HG03103 (cell line): Measurements from ENCODE around the gene AHCY.
"Not testable (repeated sequence)": the region's sequence is repeated elsewhere in the genome, so short reads cannot be mapped to it uniquely, and the experiment has no call there.

Experiments
- ATAC-seq: cut with Tn5 transposase; IDR thresholded peaks from one replicate; pipeline ENCODE4 v1.9.1; 2021; ENCODE audit warnings: low read depth; ENCODE audit not compliant: unreplicated experiment

The AHCY gene

GRCh38 chr20:34263468-34263867 lies 39.7 kb downstream of the AHCY start:
- ATAC-seq = not testable (repeated sequence)

- no peak for ATAC-seq
These were observed 40.5 kb downstream of the AHCY start for GRCh38 chr20:34262488-34263288.

- ATAC-seq = no peak
These were observed 42.8 kb downstream of the AHCY start for GRCh38 chr20:34260208-34260942.

GRCh38 chr20:34256629-34257124 lies 46.5 kb downstream of the AHCY start:
- ATAC-seq = no peak

GRCh38 chr20:34254979-34255378 lies 48.2 kb downstream of the AHCY start:
- ATAC-seq = no peak

GRCh38 chr20:34252431-34253086 lies 50.6 kb downstream of the AHCY start:
- not testable (repeated sequence) for ATAC-seq

- ATAC-seq = no peak
These were observed 51.5 kb downstream of the AHCY start for GRCh38 chr20:34251619-34252018.

- ATAC-seq = no peak
These were observed 53.1 kb downstream of the AHCY start for GRCh38 chr20:34250005-34250404.

GRCh38 chr20:34249291-34249690 lies 53.9 kb downstream of the AHCY start:
- no peak for ATAC-seq

GRCh38 chr20:34246126-34246626 lies 57.0 kb downstream of the AHCY start:
- ATAC-seq = no peak

GRCh38 chr20:34243377-34243776 lies 59.8 kb downstream of the AHCY start:
- ATAC-seq = no peak

- no peak for ATAC-seq
These were observed 60.3 kb downstream of the AHCY start for GRCh38 chr20:34242879-34243278.

- not testable (repeated sequence) for ATAC-seq
These were observed 61.1 kb downstream of the AHCY start for GRCh38 chr20:34242015-34242414.

GRCh38 chr20:34240693-34241615 lies 62.2 kb downstream of the AHCY start, which contains the start of gene ASIP:
ASIP (plus strand) TSS chr20:34241423; CDS start chr20:34260375, 18,952 bp downstream.
- no peak for ATAC-seq

GRCh38 chr20:34240121-34240520 lies 63.0 kb downstream of the AHCY start:
- no peak for ATAC-seq

GRCh38 chr20:34237942-34238341 lies 65.2 kb downstream of the AHCY start:
- ATAC-seq = no peak

- no peak for ATAC-seq
These were observed 67.3 kb downstream of the AHCY start for GRCh38 chr20:34235875-34236274.

- no peak for ATAC-seq
These were observed 69.5 kb downstream of the AHCY start for GRCh38 chr20:34233687-34234086.

- ATAC-seq = no peak
These were observed 70.6 kb downstream of the AHCY start for GRCh38 chr20:34232494-34233087.
